NCI-H345 (cell line): ENCODE data around the gene MARK4.
"Not testable (repeated sequence)": the region's sequence is repeated elsewhere in the genome, so short reads cannot be mapped to it uniquely, and the experiment has no call there.

ENCODE experiments used
- DNase-seq: peaks from one replicate; lab custom pipeline; 2025; lab: John Stamatoyannopoulos, UW

The MARK4 gene

GRCh38 chr19:45305421-45305820 lies 54.4 kb downstream of the MARK4 start:
- no peak for DNase-seq

GRCh38 chr19:45306040-45306439 lies 55.0 kb downstream of the MARK4 start:
- no peak for DNase-seq

- DNase-seq = peak; percentile 5
Measured at GRCh38 chr19:45306518-45307027, 55.5 kb downstream of the MARK4 start.

DNA sequence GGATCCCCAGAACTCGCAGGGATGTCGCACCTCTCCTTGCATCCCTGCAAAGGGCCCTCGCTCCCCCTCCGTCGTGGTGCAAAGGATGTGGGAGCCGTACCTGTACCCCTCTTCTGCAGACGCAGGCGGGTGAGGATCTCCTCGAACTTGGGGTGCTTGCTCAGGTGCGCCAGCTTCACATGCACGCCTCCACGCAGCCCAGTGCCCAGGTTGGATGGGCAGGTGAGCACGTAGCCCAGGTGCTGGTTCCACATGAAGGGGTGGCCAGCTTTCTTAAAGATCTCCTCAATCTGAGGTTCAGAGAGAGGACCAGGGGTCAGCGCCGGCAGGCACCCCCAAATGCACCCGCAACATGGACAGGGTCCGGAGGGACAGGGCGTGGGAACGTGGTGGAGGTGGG lies 56.3 kb downstream of the MARK4 start:
- no peak for DNase-seq

GRCh38 chr19:45309322-45309721 lies 58.3 kb downstream of the MARK4 start:
- DNase-seq = not testable (repeated sequence)

- DNase-seq = no peak
Measured at GRCh38 chr19:45311621-45312020, 60.5 kb downstream of the MARK4 start.

GRCh38 chr19:45312285-45312684 lies 61.2 kb downstream of the MARK4 start:
- not testable (repeated sequence) for DNase-seq

- DNase-seq = no peak
Measured at GRCh38 chr19:45314708-45315245, 63.7 kb downstream of the MARK4 start.

DNA sequence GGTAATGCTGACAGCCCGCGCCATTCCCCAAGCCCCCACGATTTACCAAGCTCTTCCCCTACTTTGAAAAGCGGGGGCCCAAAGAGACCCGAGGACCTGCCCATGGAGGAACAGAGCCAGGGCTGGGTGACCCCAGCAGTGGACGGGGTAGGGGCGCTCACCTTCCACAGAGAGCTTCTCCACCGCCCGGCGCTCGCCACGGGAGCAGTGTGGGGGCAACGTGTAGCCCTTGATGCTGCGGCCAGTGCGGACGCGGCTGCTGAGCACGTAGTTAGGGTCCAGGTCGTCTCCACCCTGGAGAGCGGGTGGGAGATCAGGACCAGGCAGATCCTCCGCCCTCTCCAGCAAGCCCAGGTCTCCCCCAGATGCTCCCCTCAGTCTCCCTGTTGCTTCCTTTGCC lies 64.2 kb downstream of the MARK4 start:
- no peak for DNase-seq

DNA sequence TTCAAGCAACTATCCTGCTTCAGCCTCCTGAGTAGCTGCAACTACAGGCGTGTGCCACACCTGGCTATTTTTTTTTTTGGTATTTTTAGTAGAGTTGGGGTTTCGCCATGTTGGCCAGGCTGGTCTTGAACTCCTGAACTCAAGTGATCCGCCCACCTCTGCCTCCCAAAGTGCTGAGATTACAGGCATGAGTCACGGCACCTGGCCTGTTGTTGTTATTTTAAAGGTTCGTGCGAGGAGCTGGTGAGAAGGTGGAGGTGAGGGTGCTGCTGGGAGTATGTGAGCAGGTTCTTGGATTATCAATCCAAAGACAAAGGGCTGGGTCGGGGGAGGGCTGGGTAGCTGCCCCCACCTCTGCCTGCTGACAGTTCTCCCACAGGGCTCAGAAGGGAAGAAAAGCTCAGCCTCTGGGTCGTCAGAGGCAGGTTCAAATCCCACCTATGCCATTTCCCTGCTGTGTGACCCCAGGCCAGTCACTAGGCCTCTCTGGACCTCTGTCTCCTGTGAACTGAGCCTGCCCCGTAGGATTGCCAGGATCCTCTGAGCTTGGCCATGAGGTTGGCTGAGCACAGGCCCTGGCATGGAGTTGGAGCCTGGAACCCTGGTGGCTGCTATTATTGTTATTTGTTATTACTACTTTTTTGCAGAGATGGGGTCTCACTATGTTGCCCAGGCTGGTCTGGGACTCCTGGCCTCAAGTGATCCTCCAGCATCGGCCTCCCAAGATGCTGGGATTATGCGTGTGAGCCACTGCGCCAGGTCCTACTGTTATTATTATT lies 70.1 kb downstream of the MARK4 start:
- DNase-seq = no peak

DNA sequence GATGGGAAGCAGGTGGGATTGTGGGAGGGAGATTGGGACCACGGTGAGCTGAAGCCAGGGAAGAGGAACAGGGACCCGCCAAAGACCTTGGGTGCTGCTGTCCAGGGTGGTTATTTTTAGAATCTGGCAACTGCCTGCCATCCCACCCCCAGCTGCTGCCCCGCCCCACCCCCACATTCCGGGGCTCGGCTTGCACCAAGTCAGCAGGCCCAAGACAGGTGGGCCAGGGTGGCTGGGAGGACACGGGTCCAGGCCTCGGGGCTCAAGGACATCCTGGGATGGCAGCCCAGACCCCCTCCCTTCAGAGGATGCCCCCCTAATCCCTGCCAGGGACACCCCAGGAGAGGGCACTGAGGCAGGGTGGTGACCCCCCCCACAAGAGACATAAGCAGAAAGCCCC lies 70.8 kb downstream of the MARK4 start:
- DNase-seq = no peak

GRCh38 chr19:45322311-45322710 lies 71.2 kb downstream of the MARK4 start:
- peak; percentile 14 for DNase-seq

DNA sequence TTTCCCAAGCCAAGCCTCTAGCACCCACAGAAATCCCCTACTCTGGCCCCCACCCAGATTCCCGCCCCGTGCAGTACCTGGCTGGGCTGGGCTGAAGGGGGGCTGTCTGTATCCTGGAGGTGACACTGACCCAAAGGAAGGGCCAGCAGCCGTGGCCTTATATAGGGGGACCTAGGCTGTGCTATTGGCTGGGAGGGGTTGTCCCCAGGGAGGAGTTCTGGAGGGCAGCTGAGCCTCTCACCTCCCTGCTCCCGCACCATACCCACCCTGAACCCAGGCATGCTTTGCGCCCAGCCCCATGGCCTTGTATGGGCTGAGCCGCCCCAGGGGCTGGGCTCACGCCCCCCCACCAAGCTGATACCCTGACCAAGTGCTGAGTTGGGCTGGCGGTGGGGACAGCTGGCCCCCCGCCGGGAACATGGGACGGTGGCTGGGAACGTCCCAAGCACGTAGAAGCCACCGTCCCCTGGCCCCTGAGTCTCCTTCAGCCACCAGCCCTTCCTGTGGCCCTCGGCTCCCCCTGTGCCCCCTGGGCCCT lies 71.7 kb downstream of the MARK4 start, which contains the start of gene CKM:
CKM (minus strand) TSS at position 132 of the 538 bp plus-strand sequence. CDS start 3,162 bp downstream, outside the sequence.
- no peak for DNase-seq

DNA sequence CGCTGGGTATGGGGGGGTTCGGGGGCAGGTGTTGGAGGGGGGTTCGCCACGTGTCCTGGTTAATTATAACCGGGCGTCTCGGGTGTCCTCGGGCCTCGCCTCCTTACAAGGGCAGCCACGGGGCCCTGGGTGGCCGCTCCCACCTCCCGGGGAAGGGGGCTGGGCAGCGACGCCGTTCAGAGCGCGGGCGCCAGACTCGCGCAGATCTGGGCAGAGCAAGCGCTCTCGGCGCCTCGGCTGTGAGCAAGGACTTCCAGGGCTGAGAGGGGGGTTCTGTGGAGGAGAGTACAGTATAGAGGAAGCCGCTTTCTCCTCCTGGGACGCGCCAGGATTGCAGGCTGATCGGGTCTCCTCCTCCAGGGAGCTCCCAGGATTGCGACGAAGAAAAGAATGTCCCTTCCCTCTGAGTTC lies 72.6 kb downstream of the MARK4 start:
- no peak for DNase-seq

GRCh38 chr19:45324349-45324907 lies 73.4 kb downstream of the MARK4 start:
- no peak for DNase-seq

DNA sequence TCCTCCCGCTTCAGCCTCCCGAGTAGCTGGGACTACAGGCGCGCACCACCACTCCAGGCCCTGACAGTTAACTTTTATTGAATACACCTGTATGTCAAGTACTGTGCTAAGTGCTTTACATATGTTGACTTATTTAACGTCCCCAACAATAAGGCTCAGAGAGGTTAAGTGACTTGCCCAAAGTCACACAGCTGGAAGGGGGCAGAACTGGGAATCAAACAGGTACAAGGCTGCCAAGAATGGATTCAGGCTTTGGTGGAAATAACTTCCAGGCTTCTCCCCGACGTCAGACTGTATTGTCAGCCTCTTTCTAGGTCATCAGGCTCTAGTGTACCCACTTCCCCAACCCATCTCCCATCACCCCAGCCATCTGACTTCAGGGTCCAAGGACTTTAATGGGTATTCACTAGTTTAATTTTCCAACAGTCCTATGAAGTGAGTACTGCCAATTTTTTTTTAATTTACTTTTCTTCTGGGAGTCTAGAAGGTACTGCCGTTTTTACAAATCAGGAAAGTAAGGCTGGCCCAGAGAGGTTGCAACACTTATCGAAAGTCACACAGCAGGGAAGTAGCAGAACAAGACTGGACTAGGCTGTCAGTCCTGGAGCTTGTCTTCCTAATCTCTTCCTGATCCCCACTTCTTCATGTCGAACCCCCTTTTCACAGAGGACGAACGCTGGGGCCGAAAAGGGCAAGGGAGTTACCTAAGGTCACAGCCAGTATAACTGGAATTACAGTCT lies 76.5 kb downstream of the MARK4 start:
- no peak for DNase-seq

GRCh38 chr19:45331411-45331810 lies 80.3 kb downstream of the MARK4 start:
- no peak for DNase-seq

- DNase-seq = no peak
Measured at GRCh38 chr19:45333609-45334303, 82.7 kb downstream of the MARK4 start.

- not testable (repeated sequence) for DNase-seq
Measured at GRCh38 chr19:45334881-45335280, 83.8 kb downstream of the MARK4 start.

DNA sequence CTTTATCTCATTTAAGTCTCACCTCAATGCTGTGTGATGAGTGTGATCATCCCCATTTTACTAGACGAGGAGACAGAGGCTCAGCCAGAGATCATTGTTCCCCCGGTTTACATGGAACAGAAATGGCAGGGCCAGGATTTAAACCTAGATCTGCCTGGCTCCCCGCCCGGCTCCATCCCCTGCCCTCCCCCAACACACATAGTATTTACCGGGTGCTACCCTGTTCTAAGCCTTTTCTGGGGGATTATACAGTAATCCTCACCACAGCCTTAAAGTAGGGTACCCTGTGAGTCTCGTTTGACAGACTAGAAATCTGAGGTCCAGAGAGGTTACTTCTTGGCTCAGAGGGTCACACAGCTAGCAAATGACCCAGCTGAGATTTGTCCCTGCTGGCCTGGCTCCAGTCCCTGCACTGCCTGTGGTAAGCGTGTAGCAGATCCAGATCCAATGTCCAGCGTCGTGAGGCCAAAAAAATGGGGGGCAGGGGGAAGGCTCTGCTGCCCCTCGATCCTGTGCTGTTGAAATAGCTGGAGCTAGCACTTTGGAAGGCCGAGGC lies 85.7 kb downstream of the MARK4 start:
- no peak for DNase-seq

DNA sequence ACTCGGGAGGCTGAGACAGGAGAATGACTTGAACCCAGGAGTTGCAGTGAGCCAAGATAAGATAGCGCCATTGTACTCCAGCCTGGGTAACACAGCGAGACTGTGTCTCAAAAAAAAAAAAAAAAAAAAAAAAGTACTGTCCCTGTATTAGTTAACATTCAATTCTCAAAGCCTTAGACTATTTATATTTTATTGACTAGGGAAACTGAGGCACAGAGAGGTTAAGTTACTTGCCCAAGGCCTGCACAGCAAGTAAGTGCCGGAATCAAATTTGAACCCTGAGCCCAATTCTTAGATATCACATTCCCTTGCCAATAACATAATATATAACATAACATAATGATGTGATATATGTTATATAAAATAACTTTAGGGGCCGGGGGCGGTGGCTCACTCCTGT lies 88.6 kb downstream of the MARK4 start:
- no peak for DNase-seq
